ENCODE measurements around the gene TENM4.

- no peak for TF ChIP-seq POLR2A (IDR thresholded peaks at IDR 0.05)
- TF ChIP-seq, protein P1, sequence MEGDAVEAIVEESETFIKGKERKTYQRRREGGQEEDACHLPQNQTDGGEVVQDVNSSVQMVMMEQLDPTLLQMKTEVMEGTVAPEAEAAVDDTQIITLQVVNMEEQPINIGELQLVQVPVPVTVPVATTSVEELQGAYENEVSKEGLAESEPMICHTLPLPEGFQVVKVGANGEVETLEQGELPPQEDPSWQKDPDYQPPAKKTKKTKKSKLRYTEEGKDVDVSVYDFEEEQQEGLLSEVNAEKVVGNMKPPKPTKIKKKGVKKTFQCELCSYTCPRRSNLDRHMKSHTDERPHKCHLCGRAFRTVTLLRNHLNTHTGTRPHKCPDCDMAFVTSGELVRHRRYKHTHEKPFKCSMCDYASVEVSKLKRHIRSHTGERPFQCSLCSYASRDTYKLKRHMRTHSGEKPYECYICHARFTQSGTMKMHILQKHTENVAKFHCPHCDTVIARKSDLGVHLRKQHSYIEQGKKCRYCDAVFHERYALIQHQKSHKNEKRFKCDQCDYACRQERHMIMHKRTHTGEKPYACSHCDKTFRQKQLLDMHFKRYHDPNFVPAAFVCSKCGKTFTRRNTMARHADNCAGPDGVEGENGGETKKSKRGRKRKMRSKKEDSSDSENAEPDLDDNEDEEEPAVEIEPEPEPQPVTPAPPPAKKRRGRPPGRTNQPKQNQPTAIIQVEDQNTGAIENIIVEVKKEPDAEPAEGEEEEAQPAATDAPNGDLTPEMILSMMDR (IDR thresholded peaks at IDR 0.05) = no peak
Measured at GRCh38 chr11:78742430-78742829, 698.4 kb downstream of the TENM4 start.

All from heart left ventricle (tissue), 13 donors.